CD14-positive monocyte (primary cell): ENCODE results near the gene MAML1. TPM values are rescaled to one million over a fixed set of nuclear protein-coding genes. Genes with fewer than 3 reads are reported as not detected.

Source experiments
- DNase-seq, 3 donors: peaks; one replicate each; pipeline ENCODE4 v3.0.0-alpha.2; 2011 to 2022
- H2AFZ ChIP-seq: 2 replicates; pipeline ENCODE4 v1.6.0; 2012; ENCODE audit warnings: mild to moderate bottlenecking, low read depth, low read length, inconsistent platforms; ENCODE audit not compliant: insufficient read depth, poor library complexity, severe bottlenecking
- H3K27ac ChIP-seq, 2 donors: 1 replicate in 1 of 2; 2 replicates in 1 of 2; pipeline ENCODE4 v1.5.1; 2012 to 2013; ENCODE audit warnings: low read length in 2 of 2, control low read depth in 1 of 2, inconsistent platforms in 1 of 2, low read depth in 1 of 2, mild to moderate bottlenecking in 1 of 2
- H3K27me3 ChIP-seq, 2 donors: one replicate each; pipeline versions ENCODE4 v1.6.0 to v1.6.1; 2011 to 2013; ENCODE audit warnings: low read length in 2 of 2; ENCODE audit not compliant: control insufficient read depth in 2 of 2, insufficient read depth in 2 of 2
- H3K36me3 ChIP-seq, 2 donors: replicated peaks in 1 of 2; 1 replicate in 1 of 2; 2 replicates in 1 of 2; pipeline versions ENCODE4 v1.5.1 to v1.6.1; 2012 to 2013; ENCODE audit warnings: low read length in 2 of 2, control low read depth in 1 of 2, inconsistent platforms in 1 of 2, mild to moderate bottlenecking in 1 of 2; ENCODE audit not compliant: insufficient read depth in 2 of 2, control insufficient read depth in 1 of 2
- H3K4me1 ChIP-seq, 2 donors: 1 replicate in 1 of 2; 2 replicates in 1 of 2; pipeline versions ENCODE4 v1.5.1 to v1.6.1; 2012 to 2013; ENCODE audit warnings: low read length in 2 of 2, control low read depth in 1 of 2, inconsistent platforms in 1 of 2, mild to moderate bottlenecking in 1 of 2, moderate library complexity in 1 of 2; ENCODE audit not compliant: insufficient read depth in 2 of 2, control insufficient read depth in 1 of 2
- H3K4me2 ChIP-seq: replicated peaks from 2 replicates; pipeline ENCODE3; 2012; ENCODE audit warnings: low read length, moderate library complexity, mild to moderate bottlenecking; ENCODE audit not compliant: poor library complexity, severe bottlenecking; ENCODE audit errors: extremely low read depth
- H3K4me3 ChIP-seq, 3 experiments: fragments of 200-600 bp in 1 of 3; sonication (generic) in 1 of 3; replicated peaks in 1 of 3; 1 replicate in 2 of 3; 2 replicates in 1 of 3; pipeline ENCODE4 v1.5.1; 2011 to 2013; ENCODE audit warnings: low read length in 3 of 3, mild to moderate bottlenecking in 3 of 3, control low read depth in 2 of 3, low read depth in 2 of 3, inconsistent platforms in 1 of 3, moderate library complexity in 1 of 3
- H3K79me2 ChIP-seq: 2 replicates; pipeline ENCODE4 v1.6.0; 2012; ENCODE audit warnings: mild to moderate bottlenecking, control low read depth, inconsistent platforms, low read length, moderate library complexity; ENCODE audit not compliant: insufficient read depth
- H3K9ac ChIP-seq: 2 replicates; pipeline ENCODE4 v1.6.0; 2017; ENCODE audit warnings: low read length, mild to moderate bottlenecking; ENCODE audit not compliant: insufficient read depth, poor library complexity, severe bottlenecking
- H3K9me3 ChIP-seq, 2 donors: replicated peaks in 1 of 2; 1 replicate in 1 of 2; 2 replicates in 1 of 2; pipeline versions ENCODE4 v1.5.1 to v1.6.1; 2012 to 2013; ENCODE audit warnings: low read length in 2 of 2, control low read depth in 1 of 2; ENCODE audit not compliant: control insufficient read depth in 1 of 2, insufficient read depth in 1 of 2
- H4K20me1 ChIP-seq: 2 replicates; pipeline ENCODE4 v1.6.0; 2012; ENCODE audit warnings: mild to moderate bottlenecking, low read length, control low read depth, moderate library complexity; ENCODE audit not compliant: insufficient read depth
- H3K27ac Mint-ChIP-seq, 7 donors: one replicate each; pipeline ENCODE4 v1.8.0; 2020; ENCODE audit warnings: mild to moderate bottlenecking in 7 of 7, mixed read lengths in 7 of 7, moderate library complexity in 6 of 7, inconsistent platforms in 2 of 7
- H3K27me3 Mint-ChIP-seq, 3 donors: one replicate each; pipeline ENCODE4 v1.8.0; 2021 to 2022; ENCODE audit warnings: low read depth in 3 of 3, mild to moderate bottlenecking in 3 of 3, mixed read lengths in 3 of 3, moderate library complexity in 3 of 3, inconsistent platforms in 1 of 3
- H3K36me3 Mint-ChIP-seq, 2 donors: one replicate each; pipeline ENCODE4 v1.8.0; 2020; ENCODE audit warnings: mixed read lengths in 2 of 2, inconsistent platforms in 1 of 2, mild to moderate bottlenecking in 1 of 2
- H3K4me1 Mint-ChIP-seq: one replicate; pipeline ENCODE4 v1.8.0; 2020; ENCODE audit warnings: mild to moderate bottlenecking, mixed read lengths
- H3K4me3 Mint-ChIP-seq, 2 donors: one replicate each; pipeline ENCODE4 v1.8.0; 2020; ENCODE audit warnings: mild to moderate bottlenecking in 2 of 2, mixed read lengths in 2 of 2, moderate library complexity in 1 of 2
- H3K9me3 Mint-ChIP-seq, 7 donors: one replicate each; pipeline ENCODE4 v1.8.0; 2020 to 2022; ENCODE audit warnings: mixed read lengths in 7 of 7, mild to moderate bottlenecking in 6 of 7, moderate library complexity in 6 of 7, inconsistent platforms in 2 of 7
- CTCF ChIP-seq: fragments of 200-600 bp; IDR thresholded peaks from one replicate; pipeline ENCODE4 v1.8.0; 2022; ENCODE audit warnings: antibody characterized with exemption, mild to moderate bottlenecking
- WGBS: methylation state at CpG from one replicate; pipeline ENCODE4 v1.1.5; 2013; ENCODE audit warnings: missing lambda C conversion rate; ENCODE audit not compliant: insufficient coverage; 5-methylcytosine and 5-hydroxymethylcytosine counted together
- intact Hi-C, 2 donors: fragments of 100-400 bp; cut with micrococcal nuclease; formaldehyde crosslinking; loops; one replicate each; pipeline versions ENCODE4 v1.15.0 to v1.15.1; 2023
- polyA plus RNA-seq, 3 donors: library from polyadenylated mRNA; depleted of rRNA in 1 of 3; unstranded in 2 of 3; stranded (reverse) in 1 of 3; fragments of 300-500 nt in 2 of 3; fragments of >200 nt in 1 of 3; fragmentation: Illumina TruSeq in 2 of 3; gene quantifications; 1 replicate in 2 of 3; 2 replicates in 1 of 3; pipeline ENCODE4 v1.2.3, GENCODE V29; 2012 to 2021

MAML1 gene
- polyA plus RNA-seq, 3 donors: 2.2 to 11.0 (median 2.7) TPM

GRCh38 chr5:179814090-179814489 is 81.5 kb downstream of the MAML1 start:
- no CpG with 5 or more reads among the region's 3 CpGs for WGBS
- H3K36me3 ChIP-seq: peaks cover 0 to 9% of the 10 kb centered on the region in 2 donors
- DNase-seq: no peak
- H3K27ac ChIP-seq: no peak overlapping the region
- no peak overlapping the region for H2AFZ ChIP-seq
- H3K9ac ChIP-seq: no peak overlapping the region
- H3K4me2 ChIP-seq: no peak overlapping the region
- Mint-ChIP-seq H3K36me3 (peaks cover 19 to 29% of the 10 kb centered on the region in 2 donors), H3K4me3 (no peak overlapping the region), H3K4me1 (peaks cover 23% of the 10 kb centered on the region), H3K9me3 (peaks cover 0 to 7% (median 2%) of the 10 kb centered on the region in 7 donors), H3K27ac (peak overlapping the region in 1 of 7 donors; percentile 3), H3K27me3 (peaks cover 9 to 18% (median 16%) of the 10 kb centered on the region in 3 donors)
- H3K4me3 ChIP-seq: no peak overlapping the region
- intact Hi-C loops: no loop called here
- H3K27me3 ChIP-seq: no peaks in the 10 kb centered on the region
- no peaks in the 10 kb centered on the region for H4K20me1 ChIP-seq
- H3K79me2 ChIP-seq: no peaks in the 10 kb centered on the region
- H3K4me1 ChIP-seq: peaks cover 23 to 38% of the 10 kb centered on the region in 2 donors
- H3K9me3 ChIP-seq: no peaks in the 10 kb centered on the region
- TF ChIP-seq CTCF: no peak

- no peak overlapping the region for H3K4me2 ChIP-seq
- H3K9me3 Mint-ChIP-seq: peaks cover 0 to 7% (median 2%) of the 10 kb centered on the region in 7 donors
- H3K79me2 ChIP-seq: peaks cover 5% of the 10 kb centered on the region
- H3K27ac ChIP-seq: no peak overlapping the region
- H4K20me1 ChIP-seq: no peaks in the 10 kb centered on the region
- H3K27me3 ChIP-seq: no peaks in the 10 kb centered on the region
- no peak overlapping the region for H2AFZ ChIP-seq
- H3K27me3 Mint-ChIP-seq: peaks cover 9 to 18% (median 16%) of the 10 kb centered on the region in 3 donors
- intact Hi-C loops: no loop called here
- peaks cover 19 to 29% of the 10 kb centered on the region in 2 donors for H3K36me3 Mint-ChIP-seq
- peak overlapping the region in 1 of 2 donors; percentile 54 for H3K4me3 Mint-ChIP-seq
- H3K4me3 ChIP-seq: no peak overlapping the region
- no peak overlapping the region for H3K27ac Mint-ChIP-seq
- no peak for DNase-seq
- H3K36me3 ChIP-seq: peaks cover 0 to 9% of the 10 kb centered on the region in 2 donors
- H3K4me1 ChIP-seq: peaks cover 37 to 53% of the 10 kb centered on the region in 2 donors
- H3K9me3 ChIP-seq: no peaks in the 10 kb centered on the region
- peaks cover 33% of the 10 kb centered on the region for H3K4me1 Mint-ChIP-seq
- TF ChIP-seq CTCF: no peak
- WGBS: 95% methylated on average over 15 of the region's 21 CpGs
- no peak overlapping the region for H3K9ac ChIP-seq
These were observed 83.0 kb downstream of the MAML1 start for GRCh38 chr5:179815491-179816249.
